Measurements from ENCODE around the gene CATSPERZ.
A peak's percentile ranks its signal among the peaks of the same experiment; 100 is the strongest.

CATSPERZ gene

GRCh38 chr11:64264371-64264852 is 35.7 kb upstream of the CATSPERZ start:
- no peak for DNase-seq (ENCODE audit: low spot score)

- no peak for DNase-seq (ENCODE audit: low spot score)
Measured at GRCh38 chr11:64265176-64266160, 34.7 kb upstream of the CATSPERZ start.

GRCh38 chr11:64266339-64266738 is 33.8 kb upstream of the CATSPERZ start:
- peak; percentile 69 for DNase-seq (ENCODE audit: low spot score)

DNA sequence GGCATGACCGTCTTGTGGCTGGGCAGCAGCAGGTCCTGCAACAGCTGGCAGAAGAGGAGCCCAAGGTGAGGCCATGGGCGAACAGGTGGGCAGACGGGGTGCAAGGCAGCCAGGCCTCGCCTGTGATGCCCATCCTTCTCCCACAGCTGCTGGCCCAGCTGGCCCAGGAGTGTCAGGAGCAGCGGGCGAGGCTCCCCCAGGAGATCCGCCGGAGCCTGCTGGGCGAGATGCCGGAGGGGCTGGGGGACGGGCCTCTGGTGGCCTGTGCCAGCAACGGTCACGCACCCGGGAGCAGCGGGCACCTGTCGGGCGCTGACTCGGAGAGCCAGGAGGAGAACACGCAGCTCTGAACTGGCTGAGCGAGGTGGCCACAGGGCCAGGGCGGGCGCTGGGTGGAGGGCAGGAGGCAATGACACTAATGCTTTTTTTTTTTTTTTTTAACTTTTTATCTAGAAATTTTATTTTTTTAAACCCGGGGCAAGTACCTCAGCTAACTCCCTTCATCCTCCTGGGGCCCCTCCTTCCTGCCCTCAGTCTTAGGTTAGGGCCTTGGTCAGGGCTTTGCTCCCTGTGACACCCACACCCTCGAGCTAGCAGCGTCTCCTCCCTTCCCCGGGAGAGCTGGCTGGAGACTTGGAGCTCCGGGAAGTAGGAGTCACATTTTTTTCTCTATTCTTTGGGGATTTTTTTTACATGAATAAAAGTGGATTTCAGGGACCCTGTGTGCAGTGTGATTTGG is 32.8 kb upstream of the CATSPERZ start:
- no peak for DNase-seq (ENCODE audit: low spot score)

GRCh38 chr11:64268025-64268892 is 31.9 kb upstream of the CATSPERZ start:
- peak; percentile 25 for DNase-seq (ENCODE audit: low spot score)

GRCh38 chr11:64268893-64269539 is 31.1 kb upstream of the CATSPERZ start:
- peak; percentile 81 for DNase-seq (ENCODE audit: low spot score)

- peak; percentile 99 for DNase-seq (ENCODE audit: low spot score)
Measured at GRCh38 chr11:64269540-64270220, 30.5 kb upstream of the CATSPERZ start.

DNA sequence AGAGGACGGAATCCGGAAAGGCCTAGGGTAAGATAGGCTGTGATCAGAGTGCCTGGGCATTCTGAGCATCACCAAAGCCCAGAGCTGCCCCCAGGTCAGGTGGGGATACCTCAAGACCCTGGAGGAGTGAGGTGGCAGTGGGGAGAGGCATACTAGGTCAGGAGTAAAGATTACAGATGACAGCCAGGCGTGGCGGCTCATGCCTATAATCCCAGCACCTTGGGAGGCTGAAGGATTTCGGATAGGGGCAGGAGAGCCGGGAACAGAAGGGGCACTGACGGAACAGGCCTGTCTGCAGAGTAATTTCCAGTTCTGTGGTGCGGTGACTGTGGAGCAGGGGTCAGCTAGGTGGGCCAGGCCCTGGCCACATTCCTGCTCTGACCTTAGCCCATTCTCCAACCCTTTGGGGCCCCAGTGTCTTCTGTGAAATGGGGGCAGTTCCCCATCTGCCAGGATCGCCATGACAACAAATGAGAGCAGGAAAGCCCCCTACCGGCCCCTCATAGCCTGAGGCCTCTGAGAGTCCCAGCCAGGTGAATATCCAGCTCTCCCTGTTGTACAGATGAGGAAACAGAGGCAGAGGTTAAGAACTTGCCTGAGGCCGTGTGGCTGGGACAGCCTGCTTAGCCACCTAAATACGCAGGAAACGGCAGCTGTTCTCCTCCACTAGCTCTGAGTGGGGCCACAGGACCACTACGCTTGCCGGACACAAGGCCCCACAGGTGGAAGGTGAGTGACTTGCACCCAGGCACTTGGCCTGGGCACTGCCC is 24.9 kb upstream of the CATSPERZ start:
- no peak for DNase-seq (ENCODE audit: low spot score)

DNA sequence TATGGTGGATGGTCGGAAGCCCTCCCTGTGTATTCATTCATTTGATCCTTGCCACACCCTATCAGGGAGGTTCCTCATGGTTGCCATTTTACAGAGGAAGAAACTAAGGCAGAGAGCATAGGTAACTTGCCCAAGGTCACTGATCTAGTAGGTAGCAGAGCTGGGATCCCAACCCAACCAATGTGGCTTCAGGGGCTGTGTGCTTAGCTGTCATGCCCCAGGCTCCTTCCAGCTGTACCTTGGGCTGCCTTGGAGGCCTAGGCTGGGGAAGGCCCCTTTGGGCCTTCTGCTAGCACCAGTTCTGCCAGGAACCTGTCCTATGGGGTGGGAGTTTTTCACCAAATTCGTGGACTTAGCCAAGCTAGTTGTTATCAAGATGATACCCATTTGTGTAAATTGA is 24.3 kb upstream of the CATSPERZ start:
- no peak for DNase-seq (ENCODE audit: low spot score)

DNA sequence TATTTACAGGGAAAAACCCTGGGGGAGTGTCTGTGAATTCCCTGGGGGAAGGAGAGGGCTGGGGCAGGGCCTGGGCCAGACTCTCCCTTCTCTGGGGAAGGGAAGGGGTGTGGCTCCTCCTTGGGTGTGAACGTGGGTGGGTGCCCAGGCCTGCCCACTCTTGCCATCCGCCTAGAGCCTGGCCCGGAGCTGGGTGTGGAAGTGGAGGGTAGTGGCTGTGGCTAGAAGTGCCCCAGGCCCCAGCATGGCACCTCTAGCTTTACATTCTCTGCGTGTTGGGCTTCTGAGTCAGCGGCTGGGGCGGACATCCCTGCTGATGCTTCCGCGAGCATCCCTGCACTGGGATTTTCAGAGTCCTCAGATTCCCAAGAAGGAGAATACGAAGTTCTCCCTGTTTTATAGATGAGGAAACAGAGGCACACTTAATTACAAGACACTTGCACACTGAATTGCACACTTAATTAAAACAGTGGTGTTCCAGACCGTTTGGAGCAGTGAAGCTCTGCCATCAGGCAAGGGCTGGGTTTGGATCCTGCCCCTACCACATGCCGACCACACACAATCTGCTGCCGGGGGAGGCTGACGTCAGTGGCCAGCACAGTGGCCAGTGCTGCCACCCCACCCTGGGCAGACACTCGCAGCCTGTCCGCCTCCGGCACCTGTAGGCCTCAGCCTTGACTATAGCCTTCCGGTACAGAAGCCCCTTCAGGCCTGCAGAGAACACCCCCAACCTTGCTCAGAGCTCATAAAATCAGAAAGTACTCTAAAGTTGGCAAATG is 23.3 kb upstream of the CATSPERZ start:
- DNase-seq (ENCODE audit: low spot score) = no peak

GRCh38 chr11:64278576-64279190 is 21.5 kb upstream of the CATSPERZ start:
- DNase-seq (ENCODE audit: low spot score) = no peak

- no peak for DNase-seq (ENCODE audit: low spot score)
Measured at GRCh38 chr11:64281957-64282770, 18.0 kb upstream of the CATSPERZ start.

GRCh38 chr11:64283092-64283491 is 17.1 kb upstream of the CATSPERZ start:
- no peak for DNase-seq (ENCODE audit: low spot score)

DNA sequence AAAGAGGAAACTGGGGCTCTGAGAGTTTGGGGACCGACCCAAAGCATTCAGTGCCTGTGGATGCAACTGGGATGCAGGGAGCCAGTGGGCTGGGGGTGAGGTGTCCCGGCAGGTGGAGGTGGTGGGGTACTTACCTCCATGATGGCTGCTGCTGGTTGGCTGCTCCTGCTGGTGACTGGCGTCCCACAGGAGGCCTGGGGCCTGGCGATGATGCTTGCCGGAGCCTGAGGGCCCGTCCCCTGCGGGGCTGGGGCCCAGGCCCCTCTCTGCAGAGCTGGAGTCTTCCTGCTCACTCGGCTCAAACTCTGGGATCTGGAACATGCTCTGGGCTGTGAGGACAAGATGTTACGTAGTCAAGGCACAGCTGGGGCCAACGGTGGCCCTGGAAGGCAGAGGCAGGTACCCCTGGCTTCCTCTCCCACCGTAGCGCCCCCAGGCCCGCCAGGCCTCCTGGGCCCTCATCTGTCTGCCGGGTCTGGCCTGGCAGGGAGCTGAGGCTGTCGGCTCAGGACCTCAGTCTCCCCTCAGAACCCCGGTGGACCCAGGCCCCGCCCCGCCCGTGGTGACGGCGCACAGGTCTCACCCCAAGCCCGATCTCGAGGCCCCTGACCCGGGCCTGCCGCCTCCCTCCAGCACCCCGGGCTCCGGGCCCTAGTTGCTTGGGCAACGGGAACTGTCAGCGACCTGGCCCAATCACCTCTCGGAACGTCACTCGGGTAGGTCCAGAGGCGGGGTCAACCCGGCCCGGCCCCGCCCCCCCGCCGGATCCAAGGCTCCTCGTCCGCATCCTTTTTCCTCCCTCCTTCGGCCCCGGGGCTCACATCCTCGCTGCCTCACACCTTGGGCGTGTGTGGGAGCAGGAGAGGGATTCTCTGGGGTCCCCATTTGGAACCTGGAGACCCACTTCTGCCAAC is 15.9 kb upstream of the CATSPERZ start, which contains the start of gene BAD:
BAD (minus strand) TSS at position 618 of the 914 bp plus-strand sequence; CDS start at position 321, 297 bp downstream.
- DNase-seq (ENCODE audit: low spot score) = peak; percentile 93

DNA sequence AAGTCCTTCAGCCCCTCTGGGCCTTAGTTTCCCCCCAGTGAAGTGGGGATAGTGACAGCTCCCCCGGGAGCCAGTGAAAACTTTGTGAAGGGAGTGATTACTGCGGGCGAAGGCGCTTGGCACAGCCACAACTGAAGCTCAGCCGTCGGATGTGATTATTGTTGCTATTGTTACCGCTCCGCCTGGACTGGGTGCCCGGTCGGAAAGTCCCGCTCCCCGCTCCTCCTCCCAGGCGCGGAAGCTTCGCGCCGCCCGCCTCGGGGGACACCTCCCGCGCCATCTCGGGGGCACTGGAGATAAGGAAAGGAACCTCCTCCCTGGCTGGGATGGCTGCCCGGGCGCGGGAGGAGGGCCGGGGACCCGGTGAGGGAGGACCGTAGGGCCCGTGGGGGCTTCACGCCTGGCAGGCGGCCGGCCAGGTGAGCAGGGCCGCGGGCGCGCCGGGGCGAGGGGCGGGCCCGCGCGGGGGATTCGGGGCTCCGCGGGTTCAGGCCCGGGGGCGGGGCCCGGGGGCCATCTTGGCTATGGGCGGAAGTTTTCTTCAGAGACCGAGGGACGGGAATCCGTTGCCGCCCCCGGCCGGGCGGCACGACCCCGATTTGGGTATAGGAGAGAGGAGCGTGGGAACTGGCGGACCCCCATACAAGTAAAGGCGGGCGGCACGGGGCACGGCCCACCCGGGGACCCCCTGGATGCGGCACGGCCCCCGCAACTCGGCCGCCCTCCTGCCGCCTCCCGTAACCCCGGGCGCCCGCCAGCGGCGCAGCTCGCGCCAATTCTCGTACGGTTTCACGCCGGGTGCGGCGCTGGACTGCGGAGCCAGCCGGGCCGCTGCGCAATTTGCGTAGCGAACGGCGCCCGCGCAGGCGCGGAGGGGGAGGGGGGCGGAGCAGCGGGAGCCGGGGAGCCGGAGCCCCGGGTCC is 14.9 kb upstream of the CATSPERZ start, which contains the start of gene GPR137:
GPR137 (plus strand) TSS at position 887 of the 923 bp plus-strand sequence. CDS start 677 bp downstream, outside the sequence.
- DNase-seq (ENCODE audit: low spot score) = peak; percentile 63

Measured in RKO (cell line).